SH-SY5Y (cell line): Measurements from ENCODE around the gene SIX2.

Source experiments
- GATA2 ChIP-seq: IDR thresholded peaks from 2 replicates; pipeline ENCODE4 v1.6.1; 2011; ENCODE audit warnings: mild to moderate bottlenecking, low read depth, low read length
- GATA3 ChIP-seq: IDR thresholded peaks from 2 replicates; pipeline ENCODE4 v1.6.1; 2011; ENCODE audit warnings: low read depth, mild to moderate bottlenecking, low read length, moderate library complexity

DNA sequence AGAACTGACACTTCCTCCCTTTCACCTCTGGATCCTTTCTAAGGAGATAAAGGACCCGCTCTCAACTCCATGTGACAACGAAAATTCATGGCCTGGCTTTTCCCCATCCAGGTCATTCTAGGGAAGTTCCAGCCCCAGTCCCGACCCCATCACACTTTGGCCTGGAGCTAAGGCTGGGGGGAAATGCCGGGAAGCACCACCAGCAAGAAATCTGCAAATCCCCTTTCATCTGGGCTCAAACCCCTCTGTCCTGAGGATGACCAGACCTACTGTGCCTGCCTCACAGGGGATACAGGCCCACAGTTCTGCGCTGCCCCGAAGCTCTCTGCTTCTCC lies 1.3 kb downstream of the SIX2 start:
- TF ChIP-seq GATA3 (no peak), GATA2 (no peak)
